WTC11 (cell line): ENCODE measurements around the gene CA7.

Experiments used
- AR ChIP-seq: fragments of 250-450 bp; sonication (Bioruptor Pico); IDR thresholded peaks from 2 replicates; pipeline ENCODE4 v1.9.0; 2021; ENCODE audit warnings: mild to moderate bottlenecking
- ATF6 ChIP-seq: sonication (generic); formaldehyde crosslinking; IDR thresholded peaks from 2 replicates; pipeline ENCODE4 v1.8.1; 2023; ENCODE audit warnings: mild to moderate bottlenecking, missing genetic modification reagents
- CTCF ChIP-seq: fragments of 200-600 bp; IDR thresholded peaks from 2 replicates; pipeline ENCODE4 v1.8.0; 2022; ENCODE audit warnings: antibody characterized with exemption
- IRF2 ChIP-seq: sonication (generic); formaldehyde crosslinking; IDR thresholded peaks from 2 replicates; pipeline ENCODE4 v1.8.0; 2022; ENCODE audit warnings: low read depth, missing genetic modification reagents, borderline replicate concordance
- JUN ChIP-seq: sonication (generic); formaldehyde crosslinking; IDR thresholded peaks from 2 replicates; pipeline ENCODE4 v1.8.0; 2023; ENCODE audit warnings: mild to moderate bottlenecking, missing genetic modification reagents
- KAT7 ChIP-seq: sonication (generic); formaldehyde crosslinking; IDR thresholded peaks from 2 replicates; pipeline ENCODE4 v1.8.1; 2023; ENCODE audit warnings: missing genetic modification reagents, mild to moderate bottlenecking, borderline replicate concordance
- NR2C2 ChIP-seq: sonication (generic); formaldehyde crosslinking; IDR thresholded peaks from 2 replicates; pipeline ENCODE4 v1.8.0; 2022; ENCODE audit warnings: mild to moderate bottlenecking, missing genetic modification reagents
- SP1 ChIP-seq: sonication (generic); formaldehyde crosslinking; conservative IDR thresholded peaks from 2 replicates; pipeline ENCODE4 v1.8.1; 2022; ENCODE audit warnings: missing genetic modification reagents
- ZNF671 ChIP-seq: fragments of 250-450 bp; sonication (Bioruptor Pico); IDR thresholded peaks from 2 replicates; pipeline ENCODE4 v1.8.0; 2021; ENCODE audit warnings: mild to moderate bottlenecking

- no peak for TF ChIP-seq JUN (CRISPR knock-in tag)
- TF ChIP-seq CTCF, result no peak
- TF ChIP-seq KAT7 (CRISPR knock-in tag), result no peak
- TF ChIP-seq SP1 (CRISPR knock-in tag), result no peak
- TF ChIP-seq ATF6 (CRISPR knock-in tag), result no peak
- no peak for TF ChIP-seq ZNF671
- TF ChIP-seq NR2C2 (CRISPR knock-in tag), result no peak
- TF ChIP-seq IRF2 (CRISPR knock-in tag), result no peak
- TF ChIP-seq AR (CRISPR knock-in tag), result no peak
Measured at GRCh38 chr16:66891797-66892196, 47.6 kb downstream of the CA7 start.
